ENCODE data around the gene ATP1A1.

ATP1A1 gene

DNA sequence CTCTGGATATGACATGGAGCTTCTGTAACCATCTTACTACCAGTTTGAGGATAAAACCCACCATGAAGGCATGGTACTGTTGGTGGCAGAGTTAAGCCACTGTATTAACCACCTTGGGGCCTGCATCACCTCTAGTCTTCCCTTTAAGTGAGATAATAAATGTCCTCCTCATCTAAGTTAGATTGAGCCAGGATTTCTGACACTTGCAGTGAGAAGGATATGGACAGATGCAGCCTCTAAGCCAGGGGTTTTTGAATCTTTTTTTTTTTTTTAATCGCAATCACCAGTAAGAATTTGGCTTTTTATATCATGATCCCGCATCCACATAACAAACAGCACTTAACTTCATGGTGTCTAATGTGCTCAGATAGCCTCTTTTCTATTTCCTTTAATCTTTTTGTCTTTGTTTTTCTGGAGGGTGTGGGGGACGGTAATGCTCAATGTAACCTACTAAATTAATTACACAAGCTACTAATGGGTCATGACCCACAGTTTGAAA is 42.2 kb downstream of the ATP1A1 start:
- no peak for DNase-seq (ENCODE audit: low read depth in 2 of 2)

DNA sequence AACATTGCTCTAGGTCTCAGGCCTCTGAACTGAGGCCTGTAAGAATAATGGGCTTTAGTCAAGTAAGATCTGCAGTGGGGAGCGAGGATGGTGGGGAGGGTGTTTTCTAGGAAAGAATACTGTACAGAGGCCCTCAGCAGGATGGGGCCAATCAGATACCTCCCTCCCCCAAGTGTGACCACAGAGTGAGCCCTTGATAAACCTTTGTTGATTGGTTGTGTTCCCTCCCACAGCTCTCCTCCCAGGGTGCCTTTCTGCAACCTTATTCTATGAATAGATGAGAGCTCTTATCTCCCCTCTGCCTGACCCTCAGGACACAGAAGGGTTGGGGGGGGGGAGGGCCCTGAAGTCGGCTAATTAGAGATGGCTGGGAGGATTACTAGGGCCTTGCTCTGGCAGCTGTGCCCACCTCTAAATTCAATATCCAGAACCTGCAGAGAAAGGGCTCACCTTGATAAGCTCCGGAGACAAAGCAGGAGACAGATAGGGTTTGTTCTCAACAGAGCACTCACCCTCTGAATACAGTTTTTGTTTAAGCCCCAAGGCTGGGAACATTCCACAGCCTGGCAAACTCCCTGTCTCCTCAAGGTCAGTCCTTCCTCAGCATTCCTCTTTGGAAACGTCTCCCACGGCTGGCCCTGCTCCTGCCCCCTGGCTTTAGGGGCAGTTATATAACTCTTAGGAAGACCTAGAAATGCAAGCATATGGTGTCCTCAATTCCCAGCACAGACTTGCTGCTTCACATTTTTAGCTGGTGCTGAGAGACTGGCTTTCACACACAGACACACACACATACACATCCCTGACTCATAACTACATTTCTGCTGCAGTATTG is 42.9 kb downstream of the ATP1A1 start:
- no peak for DNase-seq (ENCODE audit: low read depth in 2 of 2)

- DNase-seq (ENCODE audit: low read depth in 2 of 2), result no peak
Observed at GRCh38 chr1:116416854-116417513, 43.9 kb downstream of the ATP1A1 start.

- DNase-seq (ENCODE audit: low read depth in 2 of 2), result no peak
Observed at GRCh38 chr1:116417678-116418077, 44.6 kb downstream of the ATP1A1 start.

DNA sequence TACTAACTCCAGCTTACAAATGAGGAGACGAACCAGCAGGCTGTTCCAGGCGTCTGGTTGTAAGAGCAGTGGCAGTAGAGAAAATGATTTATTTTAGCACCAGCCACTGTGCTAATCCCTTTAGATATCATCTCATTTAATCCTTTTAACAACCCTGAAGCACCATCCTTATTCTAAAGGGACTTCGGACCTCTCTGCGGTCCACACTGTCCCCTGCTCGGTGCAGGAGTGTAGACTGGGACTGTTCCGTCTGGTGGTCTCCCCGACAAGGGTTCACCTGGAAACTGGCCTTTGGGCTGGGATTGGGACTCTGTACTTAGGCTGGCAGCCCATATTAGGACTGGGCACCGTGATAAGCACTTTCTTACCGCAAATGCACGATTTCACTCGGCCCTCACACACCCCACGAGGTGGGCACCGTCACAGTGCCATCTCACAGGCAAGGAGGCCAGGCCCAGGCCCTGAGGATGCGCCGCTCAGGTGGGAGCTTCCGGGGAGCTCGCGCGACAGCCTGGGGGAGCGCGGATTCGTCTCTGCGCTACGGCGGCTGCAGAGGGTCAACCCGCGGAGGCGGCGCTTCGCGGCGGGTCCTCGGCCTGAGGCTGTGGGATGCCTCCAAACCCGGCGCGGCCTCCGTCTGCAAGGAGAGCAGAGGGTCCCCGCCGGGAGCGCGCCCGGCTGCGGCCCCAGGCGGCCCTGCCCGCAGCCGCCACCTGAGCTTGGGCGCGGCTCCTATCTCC is 45.2 kb downstream of the ATP1A1 start:
- peak; percentile 63 to 71 for DNase-seq (ENCODE audit: low read depth in 2 of 2)

GRCh38 chr1:116420417-116421200 is 47.6 kb downstream of the ATP1A1 start:
- no peak for DNase-seq (ENCODE audit: low read depth in 2 of 2)

DNA sequence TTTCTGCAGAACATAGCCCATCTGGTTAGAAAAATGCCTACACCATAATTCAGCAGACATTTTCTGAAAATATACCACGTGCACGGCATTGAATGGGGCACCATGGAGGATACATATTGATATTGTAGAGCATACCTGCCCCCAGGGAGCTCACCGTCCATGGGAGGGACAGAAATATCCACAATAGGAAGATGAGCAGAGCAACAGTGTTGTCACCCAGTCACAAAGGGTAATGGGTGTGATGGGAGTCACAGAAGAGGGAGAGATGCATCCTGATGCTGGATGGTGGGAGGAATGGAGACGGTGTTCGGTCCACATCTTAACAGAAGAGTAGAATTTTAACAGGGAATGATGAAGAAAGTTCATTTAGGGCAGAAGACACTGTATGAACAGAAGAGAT is 51.4 kb downstream of the ATP1A1 start:
- DNase-seq (ENCODE audit: low read depth in 2 of 2), result no peak

DNA sequence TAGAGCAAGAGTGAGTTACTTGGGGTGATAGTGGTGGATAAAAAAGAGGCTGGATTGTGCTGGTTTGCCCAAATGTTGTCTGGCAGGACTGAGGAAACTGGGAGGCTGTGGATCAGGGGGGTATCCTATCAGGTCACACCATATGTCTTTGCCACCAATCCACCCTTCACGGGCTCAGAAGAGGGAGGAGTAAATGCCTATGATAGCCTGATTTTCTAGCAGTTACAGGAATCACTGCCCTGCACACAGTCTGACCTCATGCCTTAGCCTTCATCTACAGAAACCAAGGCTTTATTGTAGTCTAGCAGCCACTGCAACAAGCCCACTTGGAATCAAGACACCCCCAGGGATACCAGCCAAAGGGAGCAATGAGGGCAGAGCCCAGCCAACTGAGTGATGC is 51.8 kb downstream of the ATP1A1 start:
- no peak for DNase-seq (ENCODE audit: low read depth in 2 of 2)

DNA sequence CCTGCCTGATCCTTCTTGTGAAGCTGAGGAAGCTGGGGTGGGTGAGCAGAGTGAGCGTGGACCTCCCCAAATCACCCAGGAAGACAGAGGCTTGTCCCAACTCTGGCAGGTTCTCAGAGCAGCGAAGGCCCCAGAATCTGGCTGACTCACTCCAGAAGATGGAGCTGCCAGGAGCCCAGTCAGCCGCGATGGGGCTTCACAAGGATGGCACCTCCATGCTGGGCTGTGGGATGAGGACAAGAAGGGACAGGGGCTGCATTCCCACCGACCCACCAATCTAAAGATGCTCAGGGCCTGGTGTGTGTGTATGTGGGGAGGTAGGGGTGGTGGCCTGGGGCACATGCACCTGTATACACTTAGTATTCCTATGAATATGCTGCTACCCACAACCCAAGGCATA is 52.9 kb downstream of the ATP1A1 start:
- DNase-seq (ENCODE audit: low read depth in 2 of 2), result no peak

- no peak for DNase-seq (ENCODE audit: low read depth in 2 of 2)
Observed at GRCh38 chr1:116426401-116426800, 53.4 kb downstream of the ATP1A1 start.

DNA sequence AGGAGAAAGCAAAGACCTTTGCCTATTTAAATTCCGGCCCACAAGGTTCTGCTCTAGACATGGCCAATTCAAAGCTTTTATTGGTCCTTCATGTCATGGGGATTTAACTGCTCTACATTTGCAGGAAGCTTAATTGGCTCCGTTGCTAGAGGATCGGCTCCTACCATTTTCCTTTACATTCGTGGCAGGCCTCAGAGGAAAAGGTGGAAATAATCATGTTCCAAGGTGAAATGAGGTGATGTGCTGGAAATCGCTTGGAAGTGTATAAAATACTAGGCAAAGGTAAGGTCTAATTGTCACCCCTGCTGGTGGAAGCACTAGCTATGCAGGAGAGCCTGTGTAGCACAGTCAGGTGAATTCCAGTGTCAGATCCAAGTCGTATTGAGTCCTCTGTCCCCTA is 55.5 kb downstream of the ATP1A1 start:
- no peak for DNase-seq (ENCODE audit: low read depth in 2 of 2)

DNA sequence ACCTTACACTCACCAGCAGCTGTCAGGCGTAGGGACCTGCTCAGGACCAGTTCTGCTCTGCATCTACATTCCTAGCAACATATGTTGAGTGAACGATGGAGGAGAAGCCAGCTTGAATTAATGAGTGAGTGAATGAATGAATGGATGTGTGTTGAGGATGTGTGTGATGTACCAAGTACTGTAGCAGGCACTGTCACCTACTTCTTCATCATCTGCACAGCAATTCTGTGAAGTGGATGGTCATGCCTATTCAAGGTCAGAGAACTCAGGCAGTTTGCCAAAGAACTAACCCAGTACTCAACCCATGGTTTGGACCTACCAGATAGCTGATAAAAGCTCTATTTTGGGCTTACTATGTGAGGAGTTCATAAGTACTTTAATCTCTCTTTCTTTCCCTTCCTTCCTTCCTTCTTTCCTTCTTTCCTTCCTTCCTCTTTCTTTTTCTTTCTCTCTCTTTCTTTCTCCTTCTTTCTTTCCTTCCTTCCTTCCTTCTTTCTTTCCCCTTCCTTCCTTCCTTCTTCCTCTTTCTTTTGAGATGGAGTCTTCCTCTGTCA is 56.9 kb downstream of the ATP1A1 start:
- DNase-seq (ENCODE audit: low read depth in 2 of 2), result no peak

DNA sequence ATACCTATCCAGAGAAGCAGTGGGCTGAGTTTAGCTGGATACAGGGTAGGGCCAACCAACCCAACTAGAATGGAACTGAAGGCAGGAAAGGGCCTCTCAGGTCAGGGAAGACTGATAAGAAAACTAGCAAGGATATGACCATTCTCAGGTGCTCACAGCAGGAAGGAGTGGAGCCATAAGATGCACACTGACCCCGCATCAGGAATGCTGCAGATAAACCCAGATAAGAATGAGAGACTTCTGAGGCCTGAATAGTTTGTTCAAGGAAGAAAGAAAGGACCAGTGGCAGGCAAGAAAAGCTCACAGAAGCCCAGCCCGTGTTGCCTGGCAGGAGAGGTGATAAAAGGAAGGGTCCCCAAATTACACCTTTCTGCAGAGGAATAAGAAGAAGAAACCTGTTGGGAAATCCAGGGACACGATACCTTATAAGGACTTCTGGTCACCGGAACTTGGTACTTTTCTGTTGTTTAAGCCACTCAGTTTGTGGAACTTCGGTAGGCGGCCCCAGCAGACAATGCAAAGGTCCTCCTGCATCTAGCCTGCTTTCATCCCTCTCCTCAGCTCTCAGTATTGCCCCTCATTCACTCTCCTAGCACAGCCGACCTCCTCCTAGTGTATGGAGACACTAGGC is 58.9 kb downstream of the ATP1A1 start:
- no peak for DNase-seq (ENCODE audit: low read depth in 2 of 2)

GRCh38 chr1:116432655-116433265 is 59.7 kb downstream of the ATP1A1 start:
- DNase-seq (ENCODE audit: low read depth in 2 of 2), result no peak

DNA sequence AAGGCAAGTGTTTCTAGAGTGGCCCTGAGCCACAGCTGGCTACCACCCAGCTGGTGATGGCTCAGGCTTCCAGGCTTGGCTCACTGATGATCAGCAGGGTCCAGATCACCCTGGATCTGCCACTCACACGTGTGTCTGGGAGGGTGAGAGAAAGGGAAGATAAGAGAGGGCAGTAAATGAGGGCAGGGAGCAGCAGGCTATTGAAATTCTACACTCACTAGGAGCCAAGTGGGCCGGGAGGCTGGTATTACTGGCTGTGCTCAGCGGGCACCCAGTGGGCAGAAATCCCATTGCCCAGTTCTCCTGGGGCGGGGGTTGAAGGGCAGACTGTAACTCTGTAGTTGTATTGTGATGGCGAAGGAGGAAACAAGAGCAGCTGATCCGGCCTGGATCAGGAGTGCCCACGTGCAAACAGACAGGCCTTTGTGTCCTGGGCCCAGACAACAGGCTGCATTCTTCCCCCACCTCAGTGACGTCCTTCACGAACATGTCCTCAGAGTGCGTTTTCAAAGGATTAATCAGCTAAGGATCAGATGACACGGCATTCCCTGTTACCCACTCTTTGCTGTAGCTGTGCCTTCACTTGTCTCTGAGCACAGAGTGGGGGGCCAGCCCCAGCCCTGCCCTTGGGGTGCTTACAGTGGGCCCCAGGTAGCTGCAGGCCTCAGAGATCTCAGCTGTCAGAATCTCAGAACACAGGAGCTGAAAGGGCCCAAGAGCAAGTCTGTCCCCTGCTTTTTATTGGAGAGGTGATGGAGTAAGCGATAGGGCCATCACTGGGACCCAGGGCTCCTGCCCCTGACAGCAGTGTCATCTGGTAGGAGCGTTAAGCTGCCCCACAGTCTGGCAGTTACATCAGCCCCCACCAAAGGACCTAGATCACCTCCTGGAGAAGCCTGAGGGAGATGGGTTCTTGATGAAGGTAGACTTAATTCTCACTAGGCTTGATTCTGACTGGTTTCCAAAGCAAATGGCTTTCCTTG is 60.5 kb downstream of the ATP1A1 start:
- no peak for DNase-seq (ENCODE audit: low read depth in 2 of 2)

- DNase-seq (ENCODE audit: low read depth in 2 of 2), result no peak
Observed at GRCh38 chr1:116434849-116435248, 61.8 kb downstream of the ATP1A1 start.

- DNase-seq (ENCODE audit: low read depth in 2 of 2), result no peak
Observed at GRCh38 chr1:116435806-116436610, 63.0 kb downstream of the ATP1A1 start.

- DNase-seq (ENCODE audit: low read depth in 2 of 2), result no peak
Observed at GRCh38 chr1:116436611-116436970, 63.5 kb downstream of the ATP1A1 start.

Measured in fibroblast of skin of left quadriceps (primary cell).